ENCODE measurements around the gene GGTA1. TPM values are rescaled to one million over a fixed set of nuclear protein-coding genes. Genes with fewer than 3 reads are reported as not detected.

GGTA1 gene
- total RNA-seq, 1 donor: not detected

- Histone ChIP-seq H3K4me3 (ENCODE audit: insufficient read depth, low read length) (no peak overlapping the region), H3K4me2 (ENCODE audit: insufficient read depth, low read length) (no peak overlapping the region), H3K4me1 (ENCODE audit: insufficient read depth, low read length) (peaks cover 7% of the 10 kb centered on the region), H2AFZ (ENCODE audit: low read length) (no peak overlapping the region), H4K20me1 (ENCODE audit: insufficient read depth, low read length) (no peaks in the 10 kb centered on the region), H3K27ac (ENCODE audit: low read depth, low read length) (no peak overlapping the region), H3K36me3 (ENCODE audit: insufficient read depth, low read length) (no peaks in the 10 kb centered on the region), H3K9me3 (ENCODE audit: low read depth, low read length) (no peaks in the 10 kb centered on the region), H3K27me3 (ENCODE audit: insufficient read depth, low read length) (peaks cover 65% of the 10 kb centered on the region), H3K79me2 (ENCODE audit: insufficient read depth, low read length) (no peaks in the 10 kb centered on the region)
- no peak for DNase-seq (ENCODE audit: insufficient read length, low spot score, missing footprints)
- no peak for TF ChIP-seq CTCF (IDR thresholded peaks at IDR 0.05; ENCODE audit: extremely low read depth, low read depth, low read length)
These were observed 55.7 kb downstream of the GGTA1 start for GRCh38 chr9:121443981-121444380.

- no peaks in the 10 kb centered on the region for H3K4me1 ChIP-seq (ENCODE audit: insufficient read depth, low read length)
- H3K79me2 ChIP-seq (ENCODE audit: insufficient read depth, low read length): no peaks in the 10 kb centered on the region
- no peaks in the 10 kb centered on the region for H4K20me1 ChIP-seq (ENCODE audit: insufficient read depth, low read length)
- no peak overlapping the region for H3K4me2 ChIP-seq (ENCODE audit: insufficient read depth, low read length)
- no peak for DNase-seq (ENCODE audit: insufficient read length, low spot score, missing footprints)
- H3K4me3 ChIP-seq (ENCODE audit: insufficient read depth, low read length): no peak overlapping the region
- no peak overlapping the region for H2AFZ ChIP-seq (ENCODE audit: low read length)
- no peak overlapping the region for H3K27ac ChIP-seq (ENCODE audit: low read depth, low read length)
- TF ChIP-seq CTCF (IDR thresholded peaks at IDR 0.05; ENCODE audit: extremely low read depth, low read depth, low read length): no peak
- no peaks in the 10 kb centered on the region for H3K36me3 ChIP-seq (ENCODE audit: insufficient read depth, low read length)
- no peaks in the 10 kb centered on the region for H3K9me3 ChIP-seq (ENCODE audit: low read depth, low read length)
- peaks cover 55% of the 10 kb centered on the region for H3K27me3 ChIP-seq (ENCODE audit: insufficient read depth, low read length)
These were observed 58.5 kb downstream of the GGTA1 start for GRCh38 chr9:121441165-121441564.

- Histone ChIP-seq H3K4me3 (ENCODE audit: insufficient read depth, low read length) (no peak overlapping the region), H3K9me3 (ENCODE audit: low read depth, low read length) (no peaks in the 10 kb centered on the region), H3K79me2 (ENCODE audit: insufficient read depth, low read length) (no peaks in the 10 kb centered on the region), H3K27me3 (ENCODE audit: insufficient read depth, low read length) (peaks cover 47% of the 10 kb centered on the region), H3K27ac (ENCODE audit: low read depth, low read length) (no peak overlapping the region), H3K4me2 (ENCODE audit: insufficient read depth, low read length) (no peak overlapping the region), H4K20me1 (ENCODE audit: insufficient read depth, low read length) (no peaks in the 10 kb centered on the region), H3K4me1 (ENCODE audit: insufficient read depth, low read length) (no peaks in the 10 kb centered on the region), H3K36me3 (ENCODE audit: insufficient read depth, low read length) (no peaks in the 10 kb centered on the region), H2AFZ (ENCODE audit: low read length) (no peak overlapping the region)
- TF ChIP-seq CTCF (IDR thresholded peaks at IDR 0.05; ENCODE audit: extremely low read depth, low read depth, low read length): peak; percentile 22
- peak; percentile 80 for DNase-seq (ENCODE audit: insufficient read length, low spot score, missing footprints)
These were observed 59.7 kb downstream of the GGTA1 start for GRCh38 chr9:121439711-121440664.

GRCh38 chr9:121439016-121439415 lies 60.6 kb downstream of the GGTA1 start:
- Histone ChIP-seq H3K4me3 (ENCODE audit: insufficient read depth, low read length) (no peak overlapping the region), H4K20me1 (ENCODE audit: insufficient read depth, low read length) (no peaks in the 10 kb centered on the region), H3K27me3 (ENCODE audit: insufficient read depth, low read length) (peaks cover 38% of the 10 kb centered on the region), H2AFZ (ENCODE audit: low read length) (no peak overlapping the region), H3K4me2 (ENCODE audit: insufficient read depth, low read length) (no peak overlapping the region), H3K36me3 (ENCODE audit: insufficient read depth, low read length) (no peaks in the 10 kb centered on the region), H3K9me3 (ENCODE audit: low read depth, low read length) (no peaks in the 10 kb centered on the region), H3K27ac (ENCODE audit: low read depth, low read length) (no peak overlapping the region), H3K4me1 (ENCODE audit: insufficient read depth, low read length) (no peaks in the 10 kb centered on the region), H3K79me2 (ENCODE audit: insufficient read depth, low read length) (no peaks in the 10 kb centered on the region)
- DNase-seq (ENCODE audit: insufficient read length, low spot score, missing footprints): no peak
- no peak for TF ChIP-seq CTCF (IDR thresholded peaks at IDR 0.05; ENCODE audit: extremely low read depth, low read depth, low read length)
